ENCODE data around the gene BRCA1. TPM values are rescaled to one million over a fixed set of nuclear protein-coding genes. Genes with fewer than 3 reads are reported as not detected.
A peak's percentile ranks its signal among the peaks of the same experiment; 100 is the strongest.
"Not testable (repeated sequence)": the region's sequence is repeated elsewhere in the genome, so short reads cannot be mapped to it uniquely, and the experiment has no call there.

BRCA1 gene
- total and polyA plus RNA-seq, 2 donors (not counting 1 experiment from before 2014, with no cell fraction given), result 7.5 to 9.9 TPM

GRCh38 chr17:43169561-43170139, 44.5 kb upstream of the BRCA1 start:
- H3K4me3 ChIP-seq (replicated peaks in 1 of 4; ENCODE audit: control extremely low read depth in 1 of 4, insufficient read depth in 1 of 4, low read depth in 3 of 4, low read length in 4 of 4), result peak overlapping the region; percentile 56 to 94 (median 81)
- H3K27ac ChIP-seq (ENCODE audit: insufficient read depth, low read length), result peak overlapping the region; percentile 99
- peak overlapping the region; percentile 44 for H2AFZ ChIP-seq (ENCODE audit: low read length)
- H3K9ac ChIP-seq (ENCODE audit: insufficient read depth, low read length), result peak overlapping the region; percentile 74
- peaks cover 14% of the 10 kb centered on the region for H3K79me2 ChIP-seq (ENCODE audit: control insufficient read depth, insufficient read depth, low read length)
- no peaks in the 10 kb centered on the region for H4K20me1 ChIP-seq (ENCODE audit: control insufficient read depth, extremely low read depth, insufficient read depth, low read length)
- no peaks in the 10 kb centered on the region for H3K9me3 ChIP-seq (ENCODE audit: control insufficient read depth, insufficient read depth, low read depth, low read length)
- peak; percentile 0 to 63 for DNase-seq (ENCODE audit: low read depth in 2 of 2)
- H3K4me1 ChIP-seq (ENCODE audit: control insufficient read depth, extremely low read depth, insufficient read depth, low read length), result peaks cover 2% of the 10 kb centered on the region
- no peaks in the 10 kb centered on the region for H3K27me3 ChIP-seq (ENCODE audit: control insufficient read depth, insufficient read depth, low read length)
- H3K36me3 ChIP-seq (ENCODE audit: control insufficient read depth, insufficient read depth, low read length), result no peaks in the 10 kb centered on the region
- peak overlapping the region; percentile 80 for H3K4me2 ChIP-seq (ENCODE audit: extremely low read depth, insufficient read depth, low read length)
- no peak for TF ChIP-seq CTCF (conservative IDR thresholded peaks at IDR 0.05 in 1 of 2, IDR thresholded peaks at IDR 0.05 in 1 of 2; ENCODE audit: low read depth in 1 of 2, low read length in 2 of 2)
- no peak for TF ChIP-seq EZH2 (IDR thresholded peaks at IDR 0.05; ENCODE audit: low read length, missing control alignments)

DNA sequence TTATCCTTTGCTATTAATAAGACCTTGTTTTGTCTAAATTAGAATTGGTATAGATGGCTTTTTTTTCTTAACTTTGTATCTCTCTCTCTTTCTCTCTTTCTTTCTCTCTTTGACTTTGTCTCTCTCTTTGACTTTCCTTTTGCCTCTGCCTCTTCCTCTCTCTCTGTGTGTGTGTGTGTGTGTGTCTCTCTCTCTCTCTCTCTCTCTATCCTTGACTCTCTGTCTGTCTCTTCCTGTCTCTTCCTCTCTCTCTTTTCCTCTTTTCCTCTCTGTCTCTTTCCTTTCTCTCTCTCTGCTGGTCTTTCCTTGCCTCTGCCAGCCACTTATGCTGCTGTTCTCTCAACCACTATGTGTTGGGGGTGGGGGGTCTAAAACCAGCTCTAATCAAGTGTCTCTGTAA, 40.8 kb upstream of the BRCA1 start:
- H3K9me3 ChIP-seq (ENCODE audit: control insufficient read depth, insufficient read depth, low read depth, low read length); H3K27me3 ChIP-seq (ENCODE audit: control insufficient read depth, insufficient read depth, low read length); H2AFZ ChIP-seq (ENCODE audit: low read length); H3K27ac ChIP-seq (ENCODE audit: insufficient read depth, low read length); H4K20me1 ChIP-seq (ENCODE audit: control insufficient read depth, extremely low read depth, insufficient read depth, low read length); H3K36me3 ChIP-seq (ENCODE audit: control insufficient read depth, insufficient read depth, low read length); H3K4me1 ChIP-seq (ENCODE audit: control insufficient read depth, extremely low read depth, insufficient read depth, low read length); DNase-seq (ENCODE audit: low read depth in 2 of 2); H3K4me3 ChIP-seq (replicated peaks in 1 of 4; ENCODE audit: control extremely low read depth in 1 of 4, insufficient read depth in 1 of 4, low read depth in 3 of 4, low read length in 4 of 4); H3K79me2 ChIP-seq (ENCODE audit: control insufficient read depth, insufficient read depth, low read length); H3K9ac ChIP-seq (ENCODE audit: insufficient read depth, low read length); H3K4me2 ChIP-seq (ENCODE audit: extremely low read depth, insufficient read depth, low read length): not testable (repeated sequence)

GRCh38 chr17:43159957-43160356, 34.8 kb upstream of the BRCA1 start:
- H3K9ac ChIP-seq (ENCODE audit: insufficient read depth, low read length); H4K20me1 ChIP-seq (ENCODE audit: control insufficient read depth, extremely low read depth, insufficient read depth, low read length); H2AFZ ChIP-seq (ENCODE audit: low read length); H3K9me3 ChIP-seq (ENCODE audit: control insufficient read depth, insufficient read depth, low read depth, low read length); H3K4me3 ChIP-seq (replicated peaks in 1 of 4; ENCODE audit: control extremely low read depth in 1 of 4, insufficient read depth in 1 of 4, low read depth in 3 of 4, low read length in 4 of 4); H3K36me3 ChIP-seq (ENCODE audit: control insufficient read depth, insufficient read depth, low read length); H3K27me3 ChIP-seq (ENCODE audit: control insufficient read depth, insufficient read depth, low read length); H3K27ac ChIP-seq (ENCODE audit: insufficient read depth, low read length); H3K79me2 ChIP-seq (ENCODE audit: control insufficient read depth, insufficient read depth, low read length); DNase-seq (ENCODE audit: low read depth in 2 of 2); H3K4me1 ChIP-seq (ENCODE audit: control insufficient read depth, extremely low read depth, insufficient read depth, low read length); H3K4me2 ChIP-seq (ENCODE audit: extremely low read depth, insufficient read depth, low read length): not testable (repeated sequence)

GRCh38 chr17:43159232-43159631, 34.1 kb upstream of the BRCA1 start:
- H3K79me2 ChIP-seq (ENCODE audit: control insufficient read depth, insufficient read depth, low read length); H3K9me3 ChIP-seq (ENCODE audit: control insufficient read depth, insufficient read depth, low read depth, low read length); H3K27ac ChIP-seq (ENCODE audit: insufficient read depth, low read length); H3K4me1 ChIP-seq (ENCODE audit: control insufficient read depth, extremely low read depth, insufficient read depth, low read length); H3K4me2 ChIP-seq (ENCODE audit: extremely low read depth, insufficient read depth, low read length); H3K27me3 ChIP-seq (ENCODE audit: control insufficient read depth, insufficient read depth, low read length); H3K9ac ChIP-seq (ENCODE audit: insufficient read depth, low read length); H2AFZ ChIP-seq (ENCODE audit: low read length); H3K4me3 ChIP-seq (replicated peaks in 1 of 4; ENCODE audit: control extremely low read depth in 1 of 4, insufficient read depth in 1 of 4, low read depth in 3 of 4, low read length in 4 of 4); H3K36me3 ChIP-seq (ENCODE audit: control insufficient read depth, insufficient read depth, low read length); DNase-seq (ENCODE audit: low read depth in 2 of 2); H4K20me1 ChIP-seq (ENCODE audit: control insufficient read depth, extremely low read depth, insufficient read depth, low read length): not testable (repeated sequence)

Data from fibroblast of lung (primary cell).